ENCODE data around the gene DAAM1. TPM values are rescaled to one million over a fixed set of nuclear protein-coding genes. Genes with fewer than 3 reads are reported as not detected.

Gene DAAM1
- total and polyA plus RNA-seq, 8 donors = 6.2 to 26.7 (median 16.0) TPM

GRCh38 chr14:59370158-59370742 is 181.8 kb downstream of the DAAM1 start:
- no peak for TF ChIP-seq CTCF (IDR thresholded peaks at IDR 0.05)
- no peak overlapping the region for H3K4me3 ChIP-seq
- ATAC-seq (no peak), FAIRE-seq (no peak), DNase-seq (no peak)
- no peaks in the 10 kb centered on the region for H3K27me3 ChIP-seq
- peaks cover 0 to 11% (median 0%) of the 10 kb centered on the region in 3 donors for H3K4me1 ChIP-seq
- 84 to 91% methylated on average over 3 of the region's 3 CpGs for WGBS, 2 donors
- intact Hi-C loops (cut with DNase I) = no loop called here
- H3K27ac ChIP-seq = no peak overlapping the region
- no peaks in the 10 kb centered on the region for H3K9me3 ChIP-seq
- no peaks in the 10 kb centered on the region for H3K36me3 ChIP-seq

- ATAC-seq = no peak
- no peaks in the 10 kb centered on the region for H3K27me3 ChIP-seq
- 10 to 15% methylated on average over 2 of the region's 2 CpGs for WGBS, 2 donors
- TF ChIP-seq CTCF (IDR thresholded peaks at IDR 0.05) = no peak
- no peaks in the 10 kb centered on the region for H3K9me3 ChIP-seq
- H3K4me1 ChIP-seq = peaks cover 0 to 11% (median 0%) of the 10 kb centered on the region in 3 donors
- H3K36me3 ChIP-seq = no peaks in the 10 kb centered on the region
- H3K4me3 ChIP-seq = no peak overlapping the region
- no peak for FAIRE-seq
- intact Hi-C loops (cut with DNase I) = no loop called here
- DNase-seq = no peak
- H3K27ac ChIP-seq = no peak overlapping the region
These were observed 183.3 kb downstream of the DAAM1 start for GRCh38 chr14:59371771-59372170.

GRCh38 chr14:59374048-59374447 is 185.6 kb downstream of the DAAM1 start:
- Histone ChIP-seq H3K27ac (no peak overlapping the region), H3K27me3 (no peaks in the 10 kb centered on the region), H3K4me3 (no peak overlapping the region), H3K9me3 (no peaks in the 10 kb centered on the region), H3K36me3 (no peaks in the 10 kb centered on the region), H3K4me1 (peaks cover 0 to 11% (median 0%) of the 10 kb centered on the region in 3 donors)
- intact Hi-C loops (cut with DNase I) = no loop called here
- no peak for TF ChIP-seq CTCF (IDR thresholded peaks at IDR 0.05)
- whole genome bisulfite sequencing, 2 donors = 35 to 44% methylated on average over 3 of the region's 3 CpGs
- DNase-seq (no peak), FAIRE-seq (no peak), ATAC-seq (peak in 2 of 4 donors; percentile 42 to 61)

- Histone ChIP-seq H3K4me1 (peaks cover 0 to 2% (median 0%) of the 10 kb centered on the region in 3 donors), H3K36me3 (no peaks in the 10 kb centered on the region), H3K27ac (no peak overlapping the region), H3K9me3 (no peaks in the 10 kb centered on the region), H3K4me3 (no peak overlapping the region), H3K27me3 (no peaks in the 10 kb centered on the region)
- intact Hi-C loops (cut with DNase I) = no loop called here
- DNase-seq = no peak
- ATAC-seq = no peak
- TF ChIP-seq CTCF (IDR thresholded peaks at IDR 0.05) = no peak
- FAIRE-seq = no peak
- WGBS, 2 donors = 87 to 91% methylated on average over 3 of the region's 3 CpGs
These were observed 188.2 kb downstream of the DAAM1 start for GRCh38 chr14:59376686-59377085.

- Histone ChIP-seq H3K9me3 (no peaks in the 10 kb centered on the region), H3K4me1 (no peaks in the 10 kb centered on the region), H3K27me3 (no peaks in the 10 kb centered on the region), H3K27ac (no peak overlapping the region), H3K36me3 (no peaks in the 10 kb centered on the region), H3K4me3 (no peak overlapping the region)
- no peak for DNase-seq
- TF ChIP-seq CTCF (IDR thresholded peaks at IDR 0.05) = no peak
- intact Hi-C loops (cut with DNase I) = no loop called here
- 53 to 66% methylated on average over 3 of the region's 3 CpGs for WGBS, 2 donors
- FAIRE-seq = no peak
- ATAC-seq = peak in 1 of 4 donors; percentile 18
These were observed 189.0 kb downstream of the DAAM1 start for GRCh38 chr14:59377491-59377890.
